ENCODE results near the gene ACO1. TPM values are rescaled to one million over a fixed set of nuclear protein-coding genes. Genes with fewer than 3 reads are reported as not detected.
A peak's percentile ranks its signal among the peaks of the same experiment; 100 is the strongest.
"Not testable (repeated sequence)": the region's sequence is repeated elsewhere in the genome, so short reads cannot be mapped to it uniquely, and the experiment has no call there.

The ACO1 gene
- total RNA-seq, 1 donor from 2014 or later: 19.4 TPM

GRCh38 chr9:32349013-32349412, 35.4 kb upstream of the ACO1 start:
- DNase-seq (ENCODE audit: low read depth): no peak
- H3K4me3 ChIP-seq (ENCODE audit: insufficient read depth, low read depth, low read length): no peak overlapping the region
- H3K4me1 ChIP-seq (ENCODE audit: insufficient read depth, low read length): no peaks in the 10 kb centered on the region
- no peaks in the 10 kb centered on the region for H3K36me3 ChIP-seq (ENCODE audit: insufficient read depth, low read length)
- H3K79me2 ChIP-seq (ENCODE audit: insufficient read depth, low read length): no peaks in the 10 kb centered on the region
- H4K20me1 ChIP-seq (ENCODE audit: insufficient read depth, low read length): no peaks in the 10 kb centered on the region
- no peaks in the 10 kb centered on the region for H3K27me3 ChIP-seq (ENCODE audit: insufficient read depth, low read length)
- H3K4me3 Mint-ChIP-seq (ENCODE audit: unreplicated experiment): no peak overlapping the region
- H3K9me3 ChIP-seq (ENCODE audit: insufficient read depth, low read depth, low read length): no peaks in the 10 kb centered on the region
- no peak overlapping the region for H3K27ac ChIP-seq (ENCODE audit: low read depth, low read length)
- peaks cover 15% of the 10 kb centered on the region for H3K4me1 Mint-ChIP-seq (ENCODE audit: low read depth, unreplicated experiment)
- no peak for TF ChIP-seq EZH2 (IDR thresholded peaks at IDR 0.05; ENCODE audit: insufficient read depth, low read length)
- TF ChIP-seq, protein P1, sequence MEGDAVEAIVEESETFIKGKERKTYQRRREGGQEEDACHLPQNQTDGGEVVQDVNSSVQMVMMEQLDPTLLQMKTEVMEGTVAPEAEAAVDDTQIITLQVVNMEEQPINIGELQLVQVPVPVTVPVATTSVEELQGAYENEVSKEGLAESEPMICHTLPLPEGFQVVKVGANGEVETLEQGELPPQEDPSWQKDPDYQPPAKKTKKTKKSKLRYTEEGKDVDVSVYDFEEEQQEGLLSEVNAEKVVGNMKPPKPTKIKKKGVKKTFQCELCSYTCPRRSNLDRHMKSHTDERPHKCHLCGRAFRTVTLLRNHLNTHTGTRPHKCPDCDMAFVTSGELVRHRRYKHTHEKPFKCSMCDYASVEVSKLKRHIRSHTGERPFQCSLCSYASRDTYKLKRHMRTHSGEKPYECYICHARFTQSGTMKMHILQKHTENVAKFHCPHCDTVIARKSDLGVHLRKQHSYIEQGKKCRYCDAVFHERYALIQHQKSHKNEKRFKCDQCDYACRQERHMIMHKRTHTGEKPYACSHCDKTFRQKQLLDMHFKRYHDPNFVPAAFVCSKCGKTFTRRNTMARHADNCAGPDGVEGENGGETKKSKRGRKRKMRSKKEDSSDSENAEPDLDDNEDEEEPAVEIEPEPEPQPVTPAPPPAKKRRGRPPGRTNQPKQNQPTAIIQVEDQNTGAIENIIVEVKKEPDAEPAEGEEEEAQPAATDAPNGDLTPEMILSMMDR (IDR thresholded peaks at IDR 0.05; ENCODE audit: insufficient read depth, low read depth, low read length): no peak
- FAIRE-seq: no peak
- H3K4me2 ChIP-seq (ENCODE audit: low read length): no peak overlapping the region
- no peaks in the 10 kb centered on the region for H3K36me3 Mint-ChIP-seq (ENCODE audit: low read depth, unreplicated experiment)
- no peaks in the 10 kb centered on the region for H3K27me3 Mint-ChIP-seq (ENCODE audit: low read depth, unreplicated experiment)
- no peak overlapping the region for H3K27ac Mint-ChIP-seq (ENCODE audit: unreplicated experiment)
- no peaks in the 10 kb centered on the region for H3K9me3 Mint-ChIP-seq (ENCODE audit: unreplicated experiment)
- H2AFZ ChIP-seq (ENCODE audit: low read depth, low read length): no peak overlapping the region
- H3K9ac ChIP-seq (ENCODE audit: low read length): no peak overlapping the region

- H3K27ac ChIP-seq (ENCODE audit: low read depth, low read length): no peak overlapping the region
- H4K20me1 ChIP-seq (ENCODE audit: insufficient read depth, low read length): no peaks in the 10 kb centered on the region
- no peaks in the 10 kb centered on the region for H3K36me3 ChIP-seq (ENCODE audit: insufficient read depth, low read length)
- no peak overlapping the region for H3K4me2 ChIP-seq (ENCODE audit: low read length)
- no peaks in the 10 kb centered on the region for H3K4me1 ChIP-seq (ENCODE audit: insufficient read depth, low read length)
- peaks cover 7% of the 10 kb centered on the region for H3K4me1 Mint-ChIP-seq (ENCODE audit: low read depth, unreplicated experiment)
- DNase-seq (ENCODE audit: low read depth): peak; percentile 8
- no peak for FAIRE-seq
- no peaks in the 10 kb centered on the region for H3K27me3 ChIP-seq (ENCODE audit: insufficient read depth, low read length)
- no peak overlapping the region for H3K4me3 Mint-ChIP-seq (ENCODE audit: unreplicated experiment)
- H3K9me3 ChIP-seq (ENCODE audit: insufficient read depth, low read depth, low read length): no peaks in the 10 kb centered on the region
- no peak overlapping the region for H3K27ac Mint-ChIP-seq (ENCODE audit: unreplicated experiment)
- H3K9me3 Mint-ChIP-seq (ENCODE audit: unreplicated experiment): no peaks in the 10 kb centered on the region
- no peaks in the 10 kb centered on the region for H3K27me3 Mint-ChIP-seq (ENCODE audit: low read depth, unreplicated experiment)
- no peaks in the 10 kb centered on the region for H3K79me2 ChIP-seq (ENCODE audit: insufficient read depth, low read length)
- no peak overlapping the region for H2AFZ ChIP-seq (ENCODE audit: low read depth, low read length)
- H3K4me3 ChIP-seq (ENCODE audit: insufficient read depth, low read depth, low read length): no peak overlapping the region
- no peaks in the 10 kb centered on the region for H3K36me3 Mint-ChIP-seq (ENCODE audit: low read depth, unreplicated experiment)
- TF ChIP-seq, protein P1 (IDR thresholded peaks at IDR 0.05; ENCODE audit: insufficient read depth, low read depth, low read length): peak; percentile 29
- no peak for TF ChIP-seq EZH2 (IDR thresholded peaks at IDR 0.05; ENCODE audit: insufficient read depth, low read length)
- no peak overlapping the region for H3K9ac ChIP-seq (ENCODE audit: low read length)
Observed at GRCh38 chr9:32350682-32351081, 33.8 kb upstream of the ACO1 start.

- Histone ChIP-seq H3K4me2 (ENCODE audit: low read length) (no peak overlapping the region), H3K4me1 (ENCODE audit: insufficient read depth, low read length) (no peaks in the 10 kb centered on the region), H3K27ac (ENCODE audit: low read depth, low read length) (no peak overlapping the region), H3K4me3 (ENCODE audit: insufficient read depth, low read depth, low read length) (no peak overlapping the region), H2AFZ (ENCODE audit: low read depth, low read length) (no peak overlapping the region), H3K36me3 (ENCODE audit: insufficient read depth, low read length) (no peaks in the 10 kb centered on the region), H3K9ac (ENCODE audit: low read length) (no peak overlapping the region), H3K9me3 (ENCODE audit: insufficient read depth, low read depth, low read length) (no peaks in the 10 kb centered on the region), H4K20me1 (ENCODE audit: insufficient read depth, low read length) (no peaks in the 10 kb centered on the region), H3K79me2 (ENCODE audit: insufficient read depth, low read length) (no peaks in the 10 kb centered on the region), H3K27me3 (ENCODE audit: insufficient read depth, low read length) (no peaks in the 10 kb centered on the region)
- Mint-ChIP-seq H3K4me1 (ENCODE audit: low read depth, unreplicated experiment) (peaks cover 7% of the 10 kb centered on the region), H3K4me3 (ENCODE audit: unreplicated experiment) (no peak overlapping the region), H3K27me3 (ENCODE audit: low read depth, unreplicated experiment) (no peaks in the 10 kb centered on the region), H3K9me3 (ENCODE audit: unreplicated experiment) (no peaks in the 10 kb centered on the region), H3K27ac (ENCODE audit: unreplicated experiment) (no peak overlapping the region), H3K36me3 (ENCODE audit: low read depth, unreplicated experiment) (no peaks in the 10 kb centered on the region)
- FAIRE-seq (no peak), DNase-seq (ENCODE audit: low read depth) (no peak)
- TF ChIP-seq EZH2 (IDR thresholded peaks at IDR 0.05; ENCODE audit: insufficient read depth, low read length): no peak
- TF ChIP-seq, protein P1 (IDR thresholded peaks at IDR 0.05; ENCODE audit: insufficient read depth, low read depth, low read length): no peak
Observed at GRCh38 chr9:32351845-32352244, 32.6 kb upstream of the ACO1 start.

- H3K9ac ChIP-seq (ENCODE audit: low read length); H3K4me3 Mint-ChIP-seq (ENCODE audit: unreplicated experiment); H3K4me1 Mint-ChIP-seq (ENCODE audit: low read depth, unreplicated experiment); H2AFZ ChIP-seq (ENCODE audit: low read depth, low read length); H3K9me3 Mint-ChIP-seq (ENCODE audit: unreplicated experiment); H3K27ac Mint-ChIP-seq (ENCODE audit: unreplicated experiment); FAIRE-seq; H3K27me3 ChIP-seq (ENCODE audit: insufficient read depth, low read length); H3K27me3 Mint-ChIP-seq (ENCODE audit: low read depth, unreplicated experiment); H4K20me1 ChIP-seq (ENCODE audit: insufficient read depth, low read length); H3K9me3 ChIP-seq (ENCODE audit: insufficient read depth, low read depth, low read length); DNase-seq (ENCODE audit: low read depth); H3K36me3 Mint-ChIP-seq (ENCODE audit: low read depth, unreplicated experiment); H3K27ac ChIP-seq (ENCODE audit: low read depth, low read length); H3K36me3 ChIP-seq (ENCODE audit: insufficient read depth, low read length); H3K79me2 ChIP-seq (ENCODE audit: insufficient read depth, low read length); H3K4me1 ChIP-seq (ENCODE audit: insufficient read depth, low read length); H3K4me2 ChIP-seq (ENCODE audit: low read length); H3K4me3 ChIP-seq (ENCODE audit: insufficient read depth, low read depth, low read length): not testable (repeated sequence)
Observed at GRCh38 chr9:32353476-32353875, 31.0 kb upstream of the ACO1 start.

Measured in astrocyte (in vitro differentiated cells and primary cell).